ENCODE measurements around the gene PTGER4.
"Not testable (repeated sequence)": the region's sequence is repeated elsewhere in the genome, so short reads cannot be mapped to it uniquely, and the experiment has no call there.

PTGER4 gene

GRCh38 chr5:40679913-40680681 lies at the start of gene PTGER4:
Gene PTGER4 (plus strand): TSS chr5:40679915. CDS start chr5:40680994, 1,079 bp downstream.
- in situ Hi-C loops (cut with HindIII; ENCODE audit: low sequenced_read_pairs) = no loop called here

GRCh38 chr5:40630126-40630525 lies 49.6 kb upstream of the PTGER4 start:
- in situ Hi-C loops (cut with HindIII; ENCODE audit: low sequenced_read_pairs) = no loop called here

- in situ Hi-C loops (cut with HindIII; ENCODE audit: low sequenced_read_pairs) = no loop called here
These were observed 48.5 kb upstream of the PTGER4 start for GRCh38 chr5:40631236-40631635.

- in situ Hi-C loops (cut with HindIII; ENCODE audit: low sequenced_read_pairs) = no loop called here
These were observed 45.6 kb upstream of the PTGER4 start for GRCh38 chr5:40634154-40634553.

DNA sequence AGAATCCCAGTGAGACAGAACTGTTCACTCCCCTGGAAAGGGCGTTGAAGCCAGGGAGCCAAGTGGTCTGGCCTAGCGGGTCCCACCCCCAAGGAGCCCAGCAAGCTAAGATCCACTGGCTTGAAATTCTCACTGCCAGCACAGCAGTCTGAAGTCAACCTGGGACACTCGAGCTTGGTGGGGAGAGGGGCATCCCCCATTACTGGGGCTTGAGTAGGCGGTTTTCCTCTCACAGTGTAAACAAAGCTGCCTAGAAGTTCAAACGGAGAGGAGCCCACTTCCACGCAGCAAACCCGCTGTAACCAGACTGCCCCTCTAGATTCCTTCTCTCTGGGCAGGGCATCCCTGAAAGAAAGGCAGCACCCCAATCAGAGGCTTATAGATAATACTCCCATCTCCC lies 45.1 kb upstream of the PTGER4 start:
- in situ Hi-C loops (cut with HindIII; ENCODE audit: low sequenced_read_pairs) = no loop called here

- in situ Hi-C loops (cut with HindIII; ENCODE audit: low sequenced_read_pairs) = not testable (repeated sequence)
These were observed 40.2 kb upstream of the PTGER4 start for GRCh38 chr5:40639531-40639930.

GRCh38 chr5:40646266-40646665 lies 33.4 kb upstream of the PTGER4 start:
- in situ Hi-C loops (cut with HindIII; ENCODE audit: low sequenced_read_pairs) = no loop called here

- in situ Hi-C loops (cut with HindIII; ENCODE audit: low sequenced_read_pairs) = no loop called here
These were observed 31.6 kb upstream of the PTGER4 start for GRCh38 chr5:40648150-40648549.

GRCh38 chr5:40649463-40650030 lies 30.2 kb upstream of the PTGER4 start:
- in situ Hi-C loops (cut with HindIII; ENCODE audit: low sequenced_read_pairs) = no loop called here

GRCh38 chr5:40651201-40651600 lies 28.5 kb upstream of the PTGER4 start:
- in situ Hi-C loops (cut with HindIII; ENCODE audit: low sequenced_read_pairs) = no loop called here

GRCh38 chr5:40652441-40653220 lies 27.1 kb upstream of the PTGER4 start:
- in situ Hi-C loops (cut with HindIII; ENCODE audit: low sequenced_read_pairs) = no loop called here

- in situ Hi-C loops (cut with HindIII; ENCODE audit: low sequenced_read_pairs) = no loop called here
These were observed 26.3 kb upstream of the PTGER4 start for GRCh38 chr5:40653221-40654022.

- in situ Hi-C loops (cut with HindIII; ENCODE audit: low sequenced_read_pairs) = no loop called here
These were observed 25.2 kb upstream of the PTGER4 start for GRCh38 chr5:40654377-40654991.

GRCh38 chr5:40655138-40655537 lies 24.6 kb upstream of the PTGER4 start:
- in situ Hi-C loops (cut with HindIII; ENCODE audit: low sequenced_read_pairs) = no loop called here

- in situ Hi-C loops (cut with HindIII; ENCODE audit: low sequenced_read_pairs) = not testable (repeated sequence)
These were observed 23.6 kb upstream of the PTGER4 start for GRCh38 chr5:40656091-40656490.

GRCh38 chr5:40656766-40657165 lies 22.9 kb upstream of the PTGER4 start:
- in situ Hi-C loops (cut with HindIII; ENCODE audit: low sequenced_read_pairs) = no loop called here

- in situ Hi-C loops (cut with HindIII; ENCODE audit: low sequenced_read_pairs) = no loop called here
These were observed 19.0 kb upstream of the PTGER4 start for GRCh38 chr5:40660751-40661150.

- in situ Hi-C loops (cut with HindIII; ENCODE audit: low sequenced_read_pairs) = no loop called here
These were observed 13.9 kb upstream of the PTGER4 start for GRCh38 chr5:40665635-40666298.

- in situ Hi-C loops (cut with HindIII; ENCODE audit: low sequenced_read_pairs) = no loop called here
These were observed 13.1 kb upstream of the PTGER4 start for GRCh38 chr5:40666657-40667056.

DNA sequence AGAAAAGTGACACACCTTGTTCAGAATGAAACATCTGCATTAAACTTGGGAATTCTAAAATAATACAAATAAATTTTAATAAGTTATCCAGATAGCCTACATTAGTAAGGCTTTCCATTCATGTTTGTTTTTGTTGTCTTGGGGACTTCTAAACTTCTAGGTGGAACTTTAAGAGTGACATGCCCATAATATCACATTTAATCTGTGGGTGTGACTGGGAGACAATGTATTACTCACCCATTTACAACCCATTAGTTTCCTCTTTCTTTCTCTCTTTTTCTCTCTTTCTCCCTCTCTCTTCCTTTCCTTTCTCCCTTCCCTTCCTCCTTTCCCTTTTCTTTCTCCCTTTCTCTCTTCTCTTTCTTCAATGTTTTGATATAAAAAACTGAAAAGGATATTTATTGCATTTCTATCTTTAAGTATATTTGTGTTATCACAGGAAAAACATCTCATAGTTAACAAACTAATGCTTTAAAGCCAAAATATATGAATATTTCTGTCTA lies 12.5 kb upstream of the PTGER4 start:
- in situ Hi-C loops (cut with HindIII; ENCODE audit: low sequenced_read_pairs) = no loop called here
